Fibroblast of villous mesenchyme (primary cell): ENCODE results near the gene FHOD1. TPM values are rescaled to one million over a fixed set of nuclear protein-coding genes. Genes with fewer than 3 reads are reported as not detected.

ENCODE experiments used
- DNase-seq: peaks from one replicate; pipeline ENCODE4 v3.0.0-alpha.2; 2010; ENCODE audit warnings: low read depth
- H3K4me3 ChIP-seq: 2 replicates; pipeline ENCODE4 v1.5.1; 2011; ENCODE audit warnings: low read depth, mild to moderate bottlenecking, low read length
- CTCF ChIP-seq: IDR thresholded peaks from 2 replicates; pipeline ENCODE4 v1.5.1; 2012; ENCODE audit warnings: low read depth, mild to moderate bottlenecking, low read length; ENCODE audit not compliant: insufficient read depth
- total RNA-seq: library from RNA; depleted of rRNA; stranded (reverse); fragments of >200 nt; gene quantifications from 2 replicates; pipeline ENCODE4 v1.2.3, GENCODE V29; 2012

The FHOD1 gene
- total RNA-seq, 1 donor, result 22.9 TPM

GRCh38 chr16:67213197-67214019 is 33.9 kb downstream of the FHOD1 start:
- DNase-seq, result no peak
- H3K4me3 ChIP-seq, result no peak overlapping the region
- TF ChIP-seq CTCF, result no peak

- TF ChIP-seq CTCF, result no peak
- H3K4me3 ChIP-seq, result no peak overlapping the region
- no peak for DNase-seq
These were observed 34.5 kb downstream of the FHOD1 start for GRCh38 chr16:67212766-67213165.

- DNase-seq, result no peak
- TF ChIP-seq CTCF, result no peak
- no peak overlapping the region for H3K4me3 ChIP-seq
These were observed 35.6 kb downstream of the FHOD1 start for GRCh38 chr16:67211674-67212073.

GRCh38 chr16:67210069-67210937 is 37.0 kb downstream of the FHOD1 start:
- H3K4me3 ChIP-seq, result no peak overlapping the region
- TF ChIP-seq CTCF, result no peak
- DNase-seq, result no peak

GRCh38 chr16:67209565-67209964 is 37.7 kb downstream of the FHOD1 start:
- DNase-seq, result no peak
- H3K4me3 ChIP-seq, result no peak overlapping the region
- no peak for TF ChIP-seq CTCF

- no peak for TF ChIP-seq CTCF
- no peak overlapping the region for H3K4me3 ChIP-seq
- DNase-seq, result no peak
These were observed 39.0 kb downstream of the FHOD1 start for GRCh38 chr16:67208154-67208896.
